NCI-H146 treated with DMSO at 0.1 percent for 48 hours (cell line): Measurements from ENCODE around the gene NPAS3.

Source experiments
- DNase-seq: peaks from one replicate; lab custom pipeline; 2025; ENCODE audit not compliant: unreplicated experiment; lab: John Stamatoyannopoulos, UW

Gene NPAS3

GRCh38 chr14:33699300-33699983, 760.8 kb downstream of the NPAS3 start:
- DNase-seq, result no peak

DNA sequence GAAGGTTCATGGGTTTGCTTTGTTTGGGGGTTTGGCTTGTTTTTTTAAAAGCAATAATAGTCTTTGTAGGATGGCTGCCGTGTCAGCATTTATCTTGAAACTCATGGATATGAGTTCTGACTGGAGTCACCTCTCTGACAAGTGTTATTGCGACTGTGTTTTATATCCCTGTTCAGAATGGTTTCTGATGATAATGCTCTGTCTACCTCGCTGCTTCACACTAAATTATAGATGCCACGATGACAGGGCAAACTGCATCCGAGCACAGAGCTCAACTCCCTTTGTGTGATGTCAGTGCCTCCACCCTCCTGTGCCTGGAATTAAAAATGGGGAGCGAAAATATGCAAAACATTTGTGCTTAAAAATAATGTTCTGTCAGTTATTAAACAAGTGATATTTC, 761.4 kb downstream of the NPAS3 start:
- DNase-seq, result no peak

GRCh38 chr14:33702293-33702692, 763.6 kb downstream of the NPAS3 start:
- no peak for DNase-seq

- DNase-seq, result no peak
These were observed 765.8 kb downstream of the NPAS3 start for GRCh38 chr14:33704481-33704880.

DNA sequence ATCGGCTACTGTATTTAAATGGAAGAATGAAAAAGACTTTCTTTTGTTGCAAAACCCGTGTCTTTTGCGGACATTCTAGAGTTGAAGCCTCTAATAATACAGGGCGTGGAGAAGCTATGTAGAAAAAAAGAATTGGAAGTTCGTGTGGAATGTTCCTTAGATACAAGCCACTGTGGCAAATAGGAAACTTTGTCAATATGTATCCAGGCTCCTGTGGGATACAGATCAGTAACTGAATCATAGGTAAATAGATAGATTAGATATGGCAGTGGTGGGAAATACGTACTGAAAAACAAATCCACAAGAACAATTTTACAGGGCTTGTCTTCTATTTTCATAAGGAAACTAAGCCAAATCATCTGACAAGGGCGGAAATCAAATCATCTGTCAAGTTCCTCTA, 766.8 kb downstream of the NPAS3 start:
- no peak for DNase-seq

- DNase-seq, result no peak
These were observed 769.0 kb downstream of the NPAS3 start for GRCh38 chr14:33707716-33708115.

DNA sequence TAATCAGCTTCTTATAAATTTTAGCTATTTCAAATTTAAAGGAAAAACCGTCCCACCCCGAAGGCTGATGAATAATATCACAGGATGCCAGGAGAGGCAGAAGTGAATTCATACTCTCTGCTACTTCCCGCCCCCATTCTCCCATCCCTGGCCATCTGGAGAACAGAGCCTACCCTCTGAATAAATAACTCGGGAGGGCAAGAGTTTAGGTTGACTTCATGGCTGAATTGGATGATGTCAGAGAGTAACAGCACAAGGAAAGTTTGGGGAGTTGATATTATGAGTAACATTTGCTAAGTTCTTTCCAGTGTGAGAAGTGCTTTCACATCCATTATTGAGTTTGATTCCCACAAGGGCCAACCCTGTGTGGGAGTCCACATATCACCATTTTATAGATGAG, 770.6 kb downstream of the NPAS3 start:
- DNase-seq, result no peak

GRCh38 chr14:33709711-33710110, 771.0 kb downstream of the NPAS3 start:
- DNase-seq, result no peak

- no peak for DNase-seq
These were observed 771.6 kb downstream of the NPAS3 start for GRCh38 chr14:33710273-33710672.

DNA sequence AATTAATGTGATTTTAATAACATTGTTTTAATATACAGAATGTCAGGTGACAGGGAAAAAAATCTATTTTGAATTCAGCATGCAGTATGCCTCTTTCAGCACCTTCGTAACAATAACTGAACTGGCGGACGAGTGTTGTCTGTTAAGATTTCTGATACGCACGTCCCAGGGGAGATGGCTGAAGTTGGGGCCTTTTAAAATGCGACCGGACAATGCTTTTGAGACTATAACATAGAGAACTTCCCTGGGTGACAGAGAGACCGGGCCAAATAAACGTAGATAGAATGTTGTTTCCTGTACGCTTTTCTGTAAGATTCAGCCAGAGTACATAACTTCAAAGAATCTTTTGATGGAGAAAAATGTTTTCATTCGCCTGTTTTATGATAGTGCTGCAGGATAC, 772.5 kb downstream of the NPAS3 start:
- DNase-seq, result no peak

DNA sequence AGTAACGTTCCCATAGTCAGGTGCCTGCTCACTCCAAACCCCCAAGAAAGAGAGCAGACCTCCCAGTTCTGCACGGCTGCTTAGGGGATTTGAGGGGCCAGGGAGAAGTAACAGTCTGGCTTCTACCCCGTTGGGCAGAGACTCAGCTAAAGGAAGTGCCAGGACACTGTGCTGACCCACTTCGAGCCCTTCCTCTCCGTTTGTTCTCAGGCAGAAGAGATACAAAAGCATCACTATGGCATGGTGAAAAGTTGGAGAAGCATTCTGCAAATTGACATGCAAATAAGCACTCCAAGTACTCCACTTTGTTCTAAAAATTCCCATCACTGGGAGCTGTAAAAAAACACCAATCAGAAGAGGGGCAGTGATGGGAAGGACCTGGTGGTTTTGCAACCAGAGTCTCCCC, 773.1 kb downstream of the NPAS3 start:
- DNase-seq, result no peak

DNA sequence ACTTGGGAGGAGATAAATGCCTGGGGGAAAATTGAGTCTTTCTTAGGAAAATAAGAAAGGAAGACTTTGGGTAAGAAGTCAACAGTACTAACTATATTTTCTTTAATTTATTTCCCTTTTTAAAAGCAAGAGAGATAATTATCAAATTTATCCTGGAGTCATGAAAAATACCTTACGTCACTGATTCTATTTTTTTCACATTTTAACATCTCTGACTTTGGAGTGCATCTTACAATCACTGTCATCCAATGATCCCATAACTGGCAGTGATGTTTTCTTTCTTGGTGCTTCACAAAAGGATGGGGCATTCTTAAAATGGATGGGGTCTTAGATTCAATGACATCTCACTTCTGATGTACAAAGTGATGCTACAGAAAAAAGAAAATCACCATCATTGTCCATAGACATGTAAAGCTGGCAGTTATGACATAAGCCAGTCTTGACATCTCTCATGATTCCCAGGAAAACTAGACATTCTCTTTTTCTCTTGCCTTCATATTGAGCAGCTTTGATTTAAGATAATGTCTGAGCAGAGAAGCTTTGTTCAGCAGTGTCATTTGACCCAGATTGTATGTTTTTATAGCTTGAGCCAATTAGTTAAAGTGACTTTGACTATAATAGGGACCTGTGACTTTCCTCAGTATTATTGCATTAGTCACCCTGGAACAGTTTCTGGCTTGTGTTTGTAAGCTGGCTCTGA, 776.0 kb downstream of the NPAS3 start:
- no peak for DNase-seq

DNA sequence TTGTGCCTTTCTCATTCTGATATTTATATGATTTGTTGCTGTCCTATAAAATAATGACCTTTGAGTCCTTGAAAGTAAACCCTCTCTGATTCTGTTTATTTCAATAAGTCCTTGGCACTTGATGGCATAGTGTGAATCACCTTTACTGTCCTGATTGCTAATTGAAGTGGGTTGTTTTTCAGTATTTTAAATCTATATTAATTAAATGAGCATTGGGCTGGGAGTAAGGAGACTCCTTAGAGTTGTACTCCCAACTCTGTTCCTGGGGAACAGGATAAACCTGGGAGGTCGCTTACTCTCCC, 776.5 kb downstream of the NPAS3 start:
- DNase-seq, result no peak

DNA sequence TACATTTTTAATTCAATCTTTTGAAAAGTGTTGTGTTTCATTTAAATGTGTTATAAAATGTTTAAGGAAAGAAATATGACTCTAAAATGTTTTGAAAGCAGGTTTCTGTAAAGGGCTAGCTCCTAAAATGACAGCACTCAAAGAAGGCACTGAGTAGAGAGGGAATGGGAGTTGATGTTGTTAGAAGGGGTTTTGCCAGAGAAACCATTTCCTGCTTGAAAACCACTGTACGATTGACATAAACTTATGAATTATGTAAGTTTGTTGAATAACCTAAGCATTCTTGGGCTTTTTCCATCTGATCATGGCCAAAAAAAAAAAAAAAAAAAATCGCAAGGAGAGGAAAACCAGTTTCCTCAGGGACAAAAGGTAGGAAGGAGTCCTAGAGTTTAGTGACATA, 778.2 kb downstream of the NPAS3 start:
- no peak for DNase-seq

- no peak for DNase-seq
These were observed 779.2 kb downstream of the NPAS3 start for GRCh38 chr14:33717866-33718265.

DNA sequence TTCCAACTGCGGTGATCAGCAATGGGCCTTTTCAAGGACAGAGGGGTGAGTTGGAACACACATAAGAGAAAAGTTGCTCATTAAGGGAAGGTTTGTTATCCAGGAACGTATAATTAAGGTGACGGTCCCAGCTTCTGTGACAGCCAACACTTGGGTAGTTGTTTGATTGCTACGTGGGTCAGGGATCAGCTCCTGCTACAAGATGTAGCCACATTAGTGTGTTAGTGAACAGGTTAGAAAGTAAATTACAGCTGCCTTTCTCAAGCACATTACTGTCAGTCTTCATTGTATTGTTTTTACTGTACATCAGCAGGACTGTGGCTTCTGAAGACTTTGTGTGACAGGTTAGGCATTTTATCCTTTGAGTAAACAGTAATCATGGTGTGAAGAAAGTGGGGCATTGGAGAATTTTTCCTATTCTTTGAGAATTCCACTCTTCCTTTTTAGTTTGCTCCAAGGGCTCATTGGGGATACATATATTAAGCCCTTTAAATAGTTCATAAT, 781.7 kb downstream of the NPAS3 start:
- no peak for DNase-seq

GRCh38 chr14:33726685-33727084, 788.0 kb downstream of the NPAS3 start:
- DNase-seq, result no peak

- no peak for DNase-seq
These were observed 788.9 kb downstream of the NPAS3 start for GRCh38 chr14:33727606-33728005.

- no peak for DNase-seq
These were observed 789.4 kb downstream of the NPAS3 start for GRCh38 chr14:33728010-33728498.

- DNase-seq, result no peak
These were observed 791.5 kb downstream of the NPAS3 start for GRCh38 chr14:33730156-33730555.

- DNase-seq, result no peak
These were observed 793.5 kb downstream of the NPAS3 start for GRCh38 chr14:33732175-33732574.

- no peak for DNase-seq
These were observed 794.6 kb downstream of the NPAS3 start for GRCh38 chr14:33733310-33733709.

- no peak for DNase-seq
These were observed 795.0 kb downstream of the NPAS3 start for GRCh38 chr14:33733721-33734120.
